Right lobe of liver (tissue), 4 donors: ENCODE results near the gene NEUROD1.

Experiments
- CTCF ChIP-seq, 4 donors: fragments of 200-600 bp in 3 of 4; fragments of 450-650 bp in 1 of 4; IDR thresholded peaks; one replicate each; pipeline versions ENCODE4 v1.5.1 to v1.8.0; 2016 to 2022; ENCODE audit warnings: antibody characterized with exemption in 4 of 4, mild to moderate bottlenecking in 2 of 4
- POLR2A ChIP-seq: fragments of 450-650 bp; IDR thresholded peaks from one replicate; pipeline ENCODE4 v1.6.1; 2017; ENCODE audit warnings: antibody characterized with exemption, mild to moderate bottlenecking
- donor health status: DM: no; HTN: no; CAD: no.
- donor health status: DM: no; HTN: no; CAD: no.
- donor health status: DM: no; HTN: yes; CAD: no.

GRCh38 chr2:181678861-181679543 lies 1.3 kb downstream of the NEUROD1 start:
- TF ChIP-seq CTCF (IDR thresholded peaks at IDR 0.05) (no peak), POLR2A (no peak)
